ENCODE measurements around the gene SBK1. TPM values are rescaled to one million over a fixed set of nuclear protein-coding genes. Genes with fewer than 3 reads are reported as not detected.
A peak's percentile ranks its signal among the peaks of the same experiment; 100 is the strongest.

The SBK1 gene
- total RNA-seq, 6 experiments from 2014 or later = 0.04 to 0.12 (median 0.07) TPM

- DNase-seq = no peak
- TF ChIP-seq POLR2A (IDR thresholded peaks at IDR 0.05) (no peak), CTCF (IDR thresholded peaks at IDR 0.05) (no peak)
- WGBS (ENCODE audit: insufficient coverage, low coverage, low lambda C conversion rate, missing lambda C conversion rate) = 70% methylated on average over 5 of the region's 12 CpGs
- no peak overlapping the region for H3K4me3 ChIP-seq
- H3K9me3 ChIP-seq = no peaks in the 10 kb centered on the region
- no peaks in the 10 kb centered on the region for H3K4me1 ChIP-seq
- H3K27me3 ChIP-seq = no peaks in the 10 kb centered on the region
- no peaks in the 10 kb centered on the region for H3K36me3 ChIP-seq
- intact Hi-C loops (cut with DNase I) = no loop called here
- H3K27ac ChIP-seq = no peak overlapping the region
- no peak for ATAC-seq
Measured at GRCh38 chr16:28255838-28256237, 36.5 kb upstream of the SBK1 start.

- no peaks in the 10 kb centered on the region for H3K27me3 ChIP-seq
- DNase-seq (no peak), ATAC-seq (no peak)
- no peak overlapping the region for H3K27ac ChIP-seq
- H3K4me1 ChIP-seq = no peaks in the 10 kb centered on the region
- intact Hi-C loops (cut with DNase I) = no loop called here
- 65% methylated on average over 4 of the region's 4 CpGs for WGBS (ENCODE audit: insufficient coverage, low coverage, low lambda C conversion rate, missing lambda C conversion rate)
- H3K36me3 ChIP-seq = no peaks in the 10 kb centered on the region
- no peak overlapping the region for H3K4me3 ChIP-seq
- no peaks in the 10 kb centered on the region for H3K9me3 ChIP-seq
- TF ChIP-seq CTCF (IDR thresholded peaks at IDR 0.05) (no peak), POLR2A (IDR thresholded peaks at IDR 0.05) (no peak)
Measured at GRCh38 chr16:28257256-28257655, 35.1 kb upstream of the SBK1 start.

GRCh38 chr16:28258567-28258966, 33.8 kb upstream of the SBK1 start:
- Histone ChIP-seq H3K9me3 (no peaks in the 10 kb centered on the region), H3K4me3 (no peak overlapping the region), H3K4me1 (no peaks in the 10 kb centered on the region), H3K36me3 (no peaks in the 10 kb centered on the region), H3K27ac (no peak overlapping the region), H3K27me3 (no peaks in the 10 kb centered on the region)
- peak in 2 of 3 donors; percentile 24 to 55 for DNase-seq
- TF ChIP-seq POLR2A (IDR thresholded peaks at IDR 0.05) (no peak), CTCF (IDR thresholded peaks at IDR 0.05) (no peak)
- peak in 1 of 4 donors; percentile 16 for ATAC-seq
- intact Hi-C loops (cut with DNase I) = no loop called here
- 10% methylated on average over 4 of the region's 18 CpGs for WGBS (ENCODE audit: insufficient coverage, low coverage, low lambda C conversion rate, missing lambda C conversion rate)

- Histone ChIP-seq H3K4me1 (no peaks in the 10 kb centered on the region), H3K36me3 (no peaks in the 10 kb centered on the region), H3K4me3 (no peak overlapping the region), H3K9me3 (no peaks in the 10 kb centered on the region), H3K27ac (no peak overlapping the region), H3K27me3 (no peaks in the 10 kb centered on the region)
- WGBS (ENCODE audit: insufficient coverage, low coverage, low lambda C conversion rate, missing lambda C conversion rate) = 37% methylated on average over 2 of the region's 29 CpGs
- TF ChIP-seq POLR2A (IDR thresholded peaks at IDR 0.05) (no peak), CTCF (IDR thresholded peaks at IDR 0.05) (no peak)
- ATAC-seq (no peak), DNase-seq (no peak)
- intact Hi-C loops (cut with DNase I) = no loop called here
Measured at GRCh38 chr16:28259091-28259780, 33.1 kb upstream of the SBK1 start.
